Stimulated activated CD8-positive, alpha-beta memory T cell treated with anti-CD3 and anti-CD28 coated beads, Interleukin-12 subunit alpha, Interleukin-12 subunit beta, amount 100 ng/mL, for 24 hours (primary cell): ENCODE data around the gene KCNJ15.
"Not testable (repeated sequence)": the region's sequence is repeated elsewhere in the genome, so short reads cannot be mapped to it uniquely, and the experiment has no call there.

ENCODE experiments used
- DNase-seq: peaks from one replicate; pipeline ENCODE4 v3.0.0-alpha.2; 2020; ENCODE audit errors: extremely low read depth

KCNJ15 gene

GRCh38 chr21:38244885-38245869 lies 11.6 kb upstream of the KCNJ15 start:
- peak; percentile 17 for DNase-seq

- no peak for DNase-seq
These were observed 10.3 kb upstream of the KCNJ15 start for GRCh38 chr21:38246511-38246910.

GRCh38 chr21:38247054-38247453 lies 9.7 kb upstream of the KCNJ15 start:
- not testable (repeated sequence) for DNase-seq

DNA sequence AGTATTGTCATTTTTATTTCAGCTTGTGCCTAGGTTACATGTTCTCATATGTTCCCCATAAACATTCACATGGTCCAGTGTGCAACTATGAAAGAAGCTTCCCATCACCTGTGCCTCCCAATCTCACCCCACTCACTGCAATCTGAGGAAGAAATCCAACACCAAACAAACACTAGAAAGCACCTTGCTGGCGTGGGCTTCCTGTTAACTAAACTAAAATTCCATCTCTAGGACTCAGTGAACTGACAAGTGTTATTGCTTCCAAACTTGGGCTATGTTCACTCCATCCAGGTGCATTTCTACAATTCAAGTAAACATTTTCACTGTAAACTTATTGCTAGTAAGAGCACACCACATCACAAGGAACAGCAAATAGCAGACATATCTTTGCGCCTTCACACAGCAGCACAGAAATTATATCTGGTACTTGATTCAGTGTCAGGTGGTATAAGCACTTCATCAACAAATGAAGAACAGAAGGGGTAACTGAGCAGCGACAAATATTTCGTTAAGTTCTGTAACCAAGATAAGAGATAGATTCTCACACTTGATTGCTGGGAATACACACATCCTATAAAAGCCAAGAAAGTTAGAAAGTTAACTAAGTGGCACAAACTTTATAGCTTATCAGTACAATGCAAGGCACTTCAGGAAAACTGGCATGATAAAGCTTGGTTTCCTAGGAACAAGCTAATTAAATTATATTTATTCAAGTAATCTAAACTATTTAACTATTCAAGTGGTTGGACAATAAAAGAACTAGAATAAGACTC lies 8.9 kb upstream of the KCNJ15 start:
- DNase-seq: no peak

DNA sequence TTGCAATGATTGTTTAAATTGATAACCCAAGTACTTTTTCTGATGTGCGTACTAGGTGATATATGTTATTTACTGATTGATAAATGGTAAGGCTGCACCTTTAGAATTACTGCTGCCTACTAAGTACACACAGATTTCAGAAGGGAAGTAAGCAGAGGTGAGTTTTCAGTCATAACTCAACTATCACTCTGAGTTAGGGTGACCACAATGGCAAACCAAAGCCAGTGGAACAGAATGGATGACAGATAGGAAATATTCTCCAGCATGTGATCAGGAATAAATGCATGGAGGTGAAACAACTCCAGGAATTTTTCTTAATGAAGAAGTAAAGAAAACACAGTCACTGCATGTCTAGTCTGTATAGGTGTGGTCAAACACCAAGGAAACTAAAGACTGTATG lies 7.5 kb upstream of the KCNJ15 start:
- no peak for DNase-seq

GRCh38 chr21:38249696-38250278 lies 7.0 kb upstream of the KCNJ15 start:
- no peak for DNase-seq

GRCh38 chr21:38250991-38251418 lies 5.8 kb upstream of the KCNJ15 start:
- DNase-seq: no peak

DNA sequence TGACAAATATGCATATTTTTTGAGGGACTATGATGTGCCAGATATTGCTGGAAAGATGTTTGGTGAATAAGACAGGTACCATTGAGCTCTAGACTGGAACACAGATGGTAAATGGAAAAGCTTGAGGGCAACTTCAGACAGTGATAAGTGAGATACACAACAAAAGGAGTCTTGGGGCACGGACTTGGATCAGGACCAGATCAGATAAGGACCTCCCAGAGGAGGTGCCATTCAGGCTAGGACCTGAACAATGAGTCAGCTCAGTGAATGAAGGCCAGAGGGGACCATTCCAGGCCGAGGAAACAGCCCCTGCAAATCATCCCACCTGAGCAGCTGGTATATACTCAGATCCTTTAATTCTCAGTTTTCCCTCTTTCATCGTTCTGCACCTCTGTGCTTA lies 1.8 kb upstream of the KCNJ15 start:
- no peak for DNase-seq

DNA sequence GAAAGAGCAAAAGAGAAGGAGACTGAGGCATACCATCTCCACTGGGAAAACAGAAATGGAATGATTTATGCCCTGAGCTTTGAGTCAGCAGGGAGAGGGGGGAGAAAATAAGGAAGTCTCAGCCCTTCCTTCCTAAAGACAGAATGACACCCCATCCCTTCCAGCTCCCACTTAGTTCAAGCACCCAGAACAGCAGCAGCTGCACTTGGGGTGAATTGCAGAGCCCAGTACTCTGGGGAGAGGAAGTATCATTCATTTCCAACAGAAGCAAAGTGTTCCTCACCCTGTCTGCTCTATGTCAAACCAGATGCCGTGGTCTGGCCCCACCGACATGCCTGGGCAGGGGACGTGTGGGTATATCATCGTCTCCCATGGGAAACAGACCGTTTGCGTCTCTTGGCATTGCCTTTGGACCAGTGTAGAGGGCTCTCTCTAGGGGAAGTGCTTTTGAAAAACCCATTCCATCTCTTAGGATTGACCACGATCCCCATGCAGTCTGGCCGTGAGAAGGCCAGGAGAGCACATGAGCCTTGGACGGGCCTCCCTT lies 1.1 kb upstream of the KCNJ15 start:
- no peak for DNase-seq

GRCh38 chr21:38257667-38258066 lies 876 bp downstream of the KCNJ15 start:
- no peak for DNase-seq

DNA sequence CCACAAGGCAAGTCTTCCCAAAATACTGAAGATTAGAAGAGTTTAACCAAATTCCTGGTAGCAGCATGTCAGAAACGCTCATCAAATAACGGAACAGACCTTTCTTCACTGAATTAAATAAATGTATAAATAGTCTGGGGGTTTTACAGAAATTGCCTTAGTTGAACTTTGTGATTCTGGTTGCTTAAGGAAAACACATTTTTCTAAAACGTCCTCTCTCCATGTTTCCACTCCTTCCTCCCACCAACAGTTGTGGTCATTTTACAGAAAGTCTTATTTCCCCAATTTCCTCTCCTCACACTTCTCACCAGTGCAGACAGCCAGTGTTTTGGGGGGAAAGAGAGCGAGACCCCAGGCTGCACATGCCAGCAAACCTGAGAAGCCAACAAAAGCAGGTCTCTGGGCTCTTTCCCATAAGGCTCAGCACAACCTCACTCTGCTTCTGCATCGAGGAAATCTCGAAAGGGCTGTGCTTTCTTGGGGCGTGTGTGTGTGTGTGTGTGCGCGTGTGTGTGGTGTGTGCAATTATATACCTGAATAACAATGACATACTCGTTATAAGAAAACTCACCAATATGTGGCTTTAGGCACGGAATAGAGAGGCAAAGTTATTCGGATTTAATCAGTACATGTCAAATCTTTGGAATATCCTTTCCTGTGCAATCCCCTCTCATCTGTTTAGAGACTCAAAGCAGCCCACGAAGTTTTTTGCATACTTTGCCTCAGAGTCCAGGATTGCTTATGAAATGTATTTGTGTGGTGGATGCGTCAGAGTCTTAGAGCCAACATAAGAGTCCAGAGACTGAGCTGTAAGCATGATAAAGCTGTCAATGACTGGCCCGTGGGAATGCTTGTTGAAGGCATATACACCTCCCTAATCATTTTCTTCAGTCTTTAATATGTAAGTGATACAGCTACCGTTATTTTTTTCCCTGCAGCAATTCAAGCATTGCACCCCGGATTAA lies 2.0 kb downstream of the KCNJ15 start:
- DNase-seq: no peak

DNA sequence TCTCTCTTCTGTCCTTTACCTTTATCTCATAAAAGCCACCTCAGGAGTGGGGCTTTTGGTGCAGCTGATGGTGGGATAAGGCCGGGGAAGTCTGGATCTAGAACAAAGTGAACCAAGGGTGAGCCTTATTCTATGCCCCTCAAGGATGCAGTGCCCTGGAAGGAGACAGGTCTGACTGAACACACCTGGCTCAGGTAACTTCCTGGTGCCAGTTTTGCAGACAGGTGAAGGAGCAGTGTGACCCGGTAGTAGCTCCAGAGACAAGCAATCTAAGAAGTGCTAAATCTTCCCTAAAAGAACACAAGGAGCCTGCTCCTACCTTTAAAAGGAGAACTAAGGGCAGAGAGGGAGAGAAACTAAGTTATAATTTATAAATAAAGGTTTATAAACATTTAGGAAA lies 2.9 kb downstream of the KCNJ15 start:
- DNase-seq: no peak

DNA sequence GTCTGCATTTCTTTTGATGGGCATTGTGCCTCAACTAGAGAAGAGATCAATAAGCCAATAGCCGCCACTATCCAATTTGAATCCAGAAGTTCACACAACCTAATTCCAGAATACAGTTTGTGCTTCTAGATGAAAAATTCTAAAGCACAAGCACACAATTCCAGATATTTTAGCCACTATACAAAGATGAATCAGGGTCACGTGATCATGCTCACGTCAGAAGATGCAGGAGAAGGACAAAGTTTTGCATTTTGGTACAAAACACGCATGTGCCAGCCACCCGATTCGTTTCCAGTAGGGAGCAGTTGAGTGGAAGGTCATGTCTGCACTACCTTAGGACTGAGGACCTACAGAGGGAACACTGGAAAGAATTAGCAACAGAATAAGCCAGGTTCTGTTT lies 3.6 kb downstream of the KCNJ15 start:
- DNase-seq: no peak

DNA sequence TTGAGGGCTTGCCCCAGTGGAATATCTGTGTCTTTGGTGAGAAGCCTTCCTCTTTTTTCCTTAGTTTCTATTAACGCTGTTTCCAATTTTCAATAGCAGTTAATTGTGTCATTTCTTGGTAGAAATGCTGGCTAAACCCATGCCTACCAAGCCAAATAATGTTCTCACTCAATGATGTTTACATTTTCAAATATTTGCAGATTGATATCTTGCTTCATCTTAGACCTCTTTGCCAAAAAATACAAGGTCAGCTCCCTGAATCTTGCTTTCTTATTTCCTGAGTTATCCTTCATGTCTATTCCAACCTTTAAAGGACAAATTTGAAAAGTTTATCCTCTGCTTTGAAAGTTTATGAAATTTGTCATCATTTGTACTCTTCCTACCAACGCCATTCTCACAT lies 5.1 kb downstream of the KCNJ15 start:
- DNase-seq: no peak

GRCh38 chr21:38263493-38263892 lies 6.7 kb downstream of the KCNJ15 start:
- DNase-seq: no peak

GRCh38 chr21:38264571-38264970 lies 7.8 kb downstream of the KCNJ15 start:
- DNase-seq: no peak

DNA sequence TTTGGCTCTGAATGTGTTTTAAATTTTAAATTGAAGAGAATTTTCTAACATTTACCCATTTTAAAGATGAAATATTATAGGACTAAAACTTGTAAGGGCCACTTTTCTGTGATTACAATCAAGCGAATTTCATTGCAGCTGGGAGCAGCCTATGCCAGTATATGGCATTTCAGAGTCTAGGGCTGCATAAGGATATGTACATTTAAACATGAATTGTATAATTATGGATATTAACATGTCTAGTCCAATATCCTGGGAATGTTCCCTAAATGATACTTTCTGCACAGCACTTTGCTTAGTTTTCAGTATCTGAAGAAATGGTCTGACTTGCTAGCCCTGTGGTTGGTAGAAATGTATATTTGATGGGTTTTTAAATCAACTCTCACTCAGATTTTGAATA lies 8.4 kb downstream of the KCNJ15 start:
- no peak for DNase-seq

DNA sequence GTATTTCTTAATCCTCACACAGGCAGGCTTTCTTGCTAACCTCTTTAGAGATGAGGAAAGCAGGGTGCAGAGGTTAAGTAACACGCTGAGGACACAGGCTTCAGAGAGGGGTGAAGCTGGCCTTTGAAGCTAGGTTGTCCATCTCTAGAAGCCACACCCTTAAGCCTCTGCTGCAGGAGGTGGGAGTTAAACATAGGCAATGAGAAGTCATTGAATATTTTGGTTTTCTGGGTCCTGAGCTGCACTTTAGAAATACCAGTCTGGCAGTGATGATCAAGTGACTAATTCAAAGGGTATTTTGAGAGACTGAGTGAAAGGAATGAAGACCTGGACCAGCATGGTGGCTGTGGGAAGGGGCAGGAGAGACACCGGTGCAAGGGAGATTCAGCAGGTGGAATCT lies 9.9 kb downstream of the KCNJ15 start:
- DNase-seq: no peak

DNA sequence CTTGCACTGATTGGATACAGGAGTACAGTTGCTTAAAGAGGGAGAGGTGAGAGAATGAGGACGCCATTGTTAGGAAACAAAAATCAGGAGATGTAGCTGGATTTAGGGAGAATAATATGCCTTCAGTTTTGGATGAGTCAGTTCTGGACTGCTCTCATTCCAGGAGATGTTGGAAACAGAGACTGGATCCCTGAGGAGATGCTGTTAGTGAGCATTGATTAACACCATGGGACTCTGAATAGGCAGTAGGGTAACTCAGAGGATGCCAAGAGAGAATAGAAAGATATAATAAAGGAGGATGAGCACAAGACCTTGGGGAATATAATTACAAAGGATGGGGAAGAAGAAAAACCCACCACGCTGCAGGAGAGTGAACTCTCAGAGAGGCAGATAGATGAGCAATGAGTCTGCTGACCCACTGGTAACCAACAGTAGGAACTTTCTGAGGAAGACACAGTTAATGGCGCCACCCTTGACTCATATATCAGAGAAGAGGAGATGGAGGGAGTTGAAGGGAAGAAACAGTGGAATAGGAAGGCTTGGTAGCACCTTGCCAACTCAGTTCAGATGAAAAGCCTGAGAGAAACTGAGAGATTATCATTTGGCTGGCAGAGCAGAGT lies 10.5 kb downstream of the KCNJ15 start:
- no peak for DNase-seq
